Prostate gland (tissue), 2 donors: ENCODE data around the gene GABBR2.

Experiments
- POLR2A ChIP-seq: fragments of 450-650 bp; IDR thresholded peaks from one replicate; pipeline ENCODE4 v1.6.1; 2016; ENCODE audit warnings: antibody characterized with exemption, mild to moderate bottlenecking
- POLR2AphosphoS5 ChIP-seq: sonication (generic); formaldehyde crosslinking; IDR thresholded peaks from one replicate; pipeline ENCODE4 v1.6.1; 2017; ENCODE audit warnings: antibody characterized with exemption
- TF ChIP-seq, protein P1 (sequence below), 4 experiments: fragments of 200-600 bp in 2 of 4; fragments of 450-650 bp in 2 of 4; sonication (generic) in 2 of 4; IDR thresholded peaks; 1 replicate in 3 of 4; 2 replicates in 1 of 4; pipeline ENCODE4 v1.5.1; 2016 to 2019; ENCODE audit warnings: antibody characterized with exemption in 4 of 4, mild to moderate bottlenecking in 2 of 4, moderate library complexity in 2 of 4

DNA sequence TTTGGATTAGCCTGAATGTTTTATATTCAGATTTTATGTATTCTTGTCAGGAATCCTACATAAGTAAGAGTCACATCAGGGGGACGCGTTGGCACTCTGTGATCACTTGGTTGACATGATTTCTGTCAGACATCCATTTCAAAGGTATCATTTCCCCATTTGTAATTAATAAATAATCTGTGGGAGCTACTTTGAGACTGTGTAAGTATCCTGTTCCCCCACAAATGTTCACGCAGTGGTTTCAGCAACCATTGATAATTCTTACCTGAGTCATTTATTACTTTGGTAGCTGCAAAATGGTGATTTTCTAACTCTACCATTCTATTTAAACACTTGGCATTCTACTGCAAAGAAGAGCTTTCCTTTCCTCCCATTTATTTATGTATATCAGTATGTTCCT is 396.4 kb downstream of the GABBR2 start:
- TF ChIP-seq, protein P1, sequence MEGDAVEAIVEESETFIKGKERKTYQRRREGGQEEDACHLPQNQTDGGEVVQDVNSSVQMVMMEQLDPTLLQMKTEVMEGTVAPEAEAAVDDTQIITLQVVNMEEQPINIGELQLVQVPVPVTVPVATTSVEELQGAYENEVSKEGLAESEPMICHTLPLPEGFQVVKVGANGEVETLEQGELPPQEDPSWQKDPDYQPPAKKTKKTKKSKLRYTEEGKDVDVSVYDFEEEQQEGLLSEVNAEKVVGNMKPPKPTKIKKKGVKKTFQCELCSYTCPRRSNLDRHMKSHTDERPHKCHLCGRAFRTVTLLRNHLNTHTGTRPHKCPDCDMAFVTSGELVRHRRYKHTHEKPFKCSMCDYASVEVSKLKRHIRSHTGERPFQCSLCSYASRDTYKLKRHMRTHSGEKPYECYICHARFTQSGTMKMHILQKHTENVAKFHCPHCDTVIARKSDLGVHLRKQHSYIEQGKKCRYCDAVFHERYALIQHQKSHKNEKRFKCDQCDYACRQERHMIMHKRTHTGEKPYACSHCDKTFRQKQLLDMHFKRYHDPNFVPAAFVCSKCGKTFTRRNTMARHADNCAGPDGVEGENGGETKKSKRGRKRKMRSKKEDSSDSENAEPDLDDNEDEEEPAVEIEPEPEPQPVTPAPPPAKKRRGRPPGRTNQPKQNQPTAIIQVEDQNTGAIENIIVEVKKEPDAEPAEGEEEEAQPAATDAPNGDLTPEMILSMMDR (IDR thresholded peaks at IDR 0.05), result no peak
- TF ChIP-seq POLR2A, result no peak
- no peak for TF ChIP-seq POLR2AphosphoS5
